ENCODE results near the gene ITCH.
"Not testable (repeated sequence)": the region's sequence is repeated elsewhere in the genome, so short reads cannot be mapped to it uniquely, and the experiment has no call there.

DNA sequence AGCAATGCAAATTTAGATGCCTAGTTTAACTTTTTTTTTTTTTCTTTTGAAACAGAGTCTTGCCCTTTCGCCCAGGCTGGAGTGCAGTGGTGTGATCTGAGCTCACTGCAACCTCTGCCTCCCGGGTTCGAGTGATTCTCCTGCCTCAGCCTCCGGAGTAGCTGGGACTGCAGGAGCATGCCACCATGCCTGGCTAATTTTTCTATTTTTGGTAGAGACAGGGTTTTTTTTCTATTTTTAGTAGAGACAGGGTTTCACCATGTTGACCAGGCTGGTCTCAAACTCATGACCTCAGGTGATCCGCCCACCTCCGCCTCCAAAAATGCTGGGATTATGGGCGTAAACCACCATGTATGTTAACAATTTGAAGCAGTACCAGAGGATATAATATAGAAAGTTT, 155.8 kb downstream of the ITCH start:
- TF ChIP-seq EZH2 (IDR thresholded peaks at IDR 0.05); POLR2AphosphoS5 (IDR thresholded peaks at IDR 0.05; ENCODE audit: borderline replicate concordance, low read depth, low read length): not testable (repeated sequence)

Measured in SK-N-MC (cell line).